Dermis blood vessel endothelial cell (primary cell): Measurements from ENCODE around the gene TBL1X. TPM values are rescaled to one million over a fixed set of nuclear protein-coding genes. Genes with fewer than 3 reads are reported as not detected.

Experiments used
- DNase-seq: peaks from one replicate; pipeline ENCODE4 v3.0.0; 2010
- total RNA-seq: library from RNA; depleted of rRNA; stranded (reverse); fragments of >200 nt; gene quantifications from 2 replicates; pipeline ENCODE4 v1.2.3, GENCODE V29; 2014

Gene TBL1X
- total RNA-seq, 1 donor from 2014 or later, result 10.4 TPM

GRCh38 chrX:9772943-9773342 is 308.1 kb downstream of the TBL1X start:
- no peak for DNase-seq

GRCh38 chrX:9775930-9776329 is 311.1 kb downstream of the TBL1X start:
- DNase-seq, result no peak

GRCh38 chrX:9781941-9782340 is 317.1 kb downstream of the TBL1X start:
- peak; percentile 19 for DNase-seq

GRCh38 chrX:9784332-9784731 is 319.5 kb downstream of the TBL1X start:
- DNase-seq, result no peak

GRCh38 chrX:9785254-9785943 is 320.5 kb downstream of the TBL1X start:
- DNase-seq, result no peak

GRCh38 chrX:9785944-9786797 is 321.3 kb downstream of the TBL1X start, which contains the start of gene SHROOM2:
Gene SHROOM2 (plus strand): TSS chrX:9786429. CDS start chrX:9786546, 117 bp downstream.
- DNase-seq, result peak; percentile 40

- peak; percentile 29 for DNase-seq
These were observed 322.2 kb downstream of the TBL1X start for GRCh38 chrX:9786798-9787635.

- peak; percentile 59 for DNase-seq
These were observed 324.1 kb downstream of the TBL1X start for GRCh38 chrX:9788911-9789310.

- no peak for DNase-seq
These were observed 324.7 kb downstream of the TBL1X start for GRCh38 chrX:9789555-9789954.
